Measurements from ENCODE around the gene XG. TPM values are rescaled to one million over a fixed set of nuclear protein-coding genes. Genes with fewer than 3 reads are reported as not detected.
A peak's percentile ranks its signal among the peaks of the same experiment; 100 is the strongest.
"Not testable (repeated sequence)": the region's sequence is repeated elsewhere in the genome, so short reads cannot be mapped to it uniquely, and the experiment has no call there.

XG gene
- total and polyA plus RNA-seq, 2 of the 8 experiments (the other 6 are each of a cell fraction or from before 2014, with no cell fraction given) = 0.33 to 0.78 TPM

DNA sequence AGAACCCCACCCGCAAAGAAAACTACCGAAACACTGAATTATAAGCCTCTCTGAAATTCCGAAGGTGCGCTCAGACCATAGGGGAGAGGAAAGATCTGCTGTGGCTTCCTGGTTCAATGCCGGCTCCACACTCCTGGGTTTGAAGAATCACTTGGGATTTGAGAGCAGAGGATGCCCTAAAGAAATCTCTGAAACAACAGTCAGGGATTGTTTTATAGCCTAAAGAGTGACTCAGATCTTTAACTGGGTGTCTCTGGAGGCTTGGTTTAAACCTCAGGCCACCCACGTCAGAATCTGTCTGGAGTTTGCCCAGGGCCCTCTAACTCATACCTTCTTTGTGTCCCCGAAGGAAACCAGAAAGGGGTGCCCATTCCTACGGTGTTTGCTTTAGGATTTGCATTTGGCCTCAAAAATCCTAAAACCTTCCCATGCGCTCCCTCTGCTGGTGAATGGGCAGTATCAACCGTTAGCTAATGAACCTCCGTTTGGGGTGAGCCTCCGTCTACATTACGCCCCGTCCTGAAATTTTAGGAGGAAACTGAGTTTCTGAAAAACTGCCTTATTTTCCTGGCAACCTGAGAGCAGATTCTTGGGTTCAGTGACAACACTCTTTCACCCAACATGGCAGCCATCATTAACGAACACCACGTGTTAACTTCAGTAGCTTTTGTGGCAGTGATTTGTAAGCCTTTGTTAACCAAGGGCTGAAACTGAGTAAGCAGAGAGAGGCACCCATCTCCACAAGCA is 60.5 kb downstream of the XG start:
- not testable (repeated sequence) for H4K91ac ChIP-seq (replicated peaks; ENCODE audit: insufficient read length, low read length); H3K9ac ChIP-seq (replicated peaks in 1 of 4; ENCODE audit: extremely low read depth in 1 of 4, low read depth in 3 of 4, low read length in 3 of 4); H4K5ac ChIP-seq (ENCODE audit: insufficient read length, low read depth, low read length); DNase-seq (ENCODE audit: low read depth in 1 of 2, low spot score in 2 of 2); H3K4me3 ChIP-seq (ENCODE audit: extremely low read depth in 1 of 4, insufficient read depth in 2 of 4, low read depth in 3 of 4, low read length in 4 of 4); H4K20me1 ChIP-seq (replicated peaks in 1 of 2; ENCODE audit: control insufficient read depth in 1 of 2, insufficient read depth in 2 of 2, low read length in 2 of 2); H2AK5ac ChIP-seq (ENCODE audit: low read depth, low read length); H3K56ac ChIP-seq (replicated peaks; ENCODE audit: insufficient read length, low read depth, low read length); H4K8ac ChIP-seq (ENCODE audit: extremely low read depth, insufficient read depth, low read length); H2BK5ac ChIP-seq (ENCODE audit: low read depth, low read length); H3K9me3 ChIP-seq (ENCODE audit: insufficient read depth in 2 of 2, low read depth in 1 of 2, low read length in 1 of 2); H2BK12ac ChIP-seq (ENCODE audit: low read depth, low read length); H3K23ac ChIP-seq (ENCODE audit: insufficient read length); H3K27me3 ChIP-seq (replicated peaks in 1 of 4; ENCODE audit: control insufficient read depth in 3 of 4, extremely low read depth in 1 of 4, insufficient read depth in 3 of 4, low read length in 3 of 4); H3K14ac ChIP-seq (ENCODE audit: insufficient read length); H3K36me3 ChIP-seq (ENCODE audit: control insufficient read depth in 2 of 4, insufficient read depth in 4 of 4, low read length in 3 of 4); H3K23me2 ChIP-seq (ENCODE audit: low read depth, low read length); H2BK20ac ChIP-seq (ENCODE audit: low read length); H3K4me1 ChIP-seq (replicated peaks in 1 of 4; ENCODE audit: control insufficient read depth in 3 of 4, insufficient read depth in 4 of 4, low read length in 3 of 4); H2BK15ac ChIP-seq (ENCODE audit: low read length); H3K4ac ChIP-seq (replicated peaks; ENCODE audit: insufficient read length, low read depth, low read length); H3K18ac ChIP-seq (ENCODE audit: extremely low read depth, low read length); H3K79me1 ChIP-seq (ENCODE audit: low read depth, low read length); H3K27ac ChIP-seq (ENCODE audit: low read depth, low read length); H3K79me2 ChIP-seq (ENCODE audit: control insufficient read depth in 1 of 2, insufficient read depth in 2 of 2, low read length in 2 of 2); H3K4me2 ChIP-seq (ENCODE audit: insufficient read depth in 1 of 2, low read depth in 2 of 2, low read length in 2 of 2)
- POLR2A ChIA-PET (ENCODE audit: partially characterized antibody) = interaction anchor here (2.4 kb wide), 1 partner anchor 11 kb away, joined by 10 read pairs; no protein-coding TSS in a partner anchor
- CTCF ChIA-PET (ENCODE audit: partially characterized antibody) = interaction anchor here (0.6 to 1.3 kb wide), 2 partner anchors 11 to 27 kb away, joined by 3 to 4 read pairs; no protein-coding TSS in a partner anchor
- 0 out of 2 replicates have a peak, but pooled peaks have one; percentile 15 for TF ChIP-seq YY1 (IDR thresholded peaks at IDR 0.05; ENCODE audit: low read depth, low read length)
- TF ChIP-seq, protein P1, sequence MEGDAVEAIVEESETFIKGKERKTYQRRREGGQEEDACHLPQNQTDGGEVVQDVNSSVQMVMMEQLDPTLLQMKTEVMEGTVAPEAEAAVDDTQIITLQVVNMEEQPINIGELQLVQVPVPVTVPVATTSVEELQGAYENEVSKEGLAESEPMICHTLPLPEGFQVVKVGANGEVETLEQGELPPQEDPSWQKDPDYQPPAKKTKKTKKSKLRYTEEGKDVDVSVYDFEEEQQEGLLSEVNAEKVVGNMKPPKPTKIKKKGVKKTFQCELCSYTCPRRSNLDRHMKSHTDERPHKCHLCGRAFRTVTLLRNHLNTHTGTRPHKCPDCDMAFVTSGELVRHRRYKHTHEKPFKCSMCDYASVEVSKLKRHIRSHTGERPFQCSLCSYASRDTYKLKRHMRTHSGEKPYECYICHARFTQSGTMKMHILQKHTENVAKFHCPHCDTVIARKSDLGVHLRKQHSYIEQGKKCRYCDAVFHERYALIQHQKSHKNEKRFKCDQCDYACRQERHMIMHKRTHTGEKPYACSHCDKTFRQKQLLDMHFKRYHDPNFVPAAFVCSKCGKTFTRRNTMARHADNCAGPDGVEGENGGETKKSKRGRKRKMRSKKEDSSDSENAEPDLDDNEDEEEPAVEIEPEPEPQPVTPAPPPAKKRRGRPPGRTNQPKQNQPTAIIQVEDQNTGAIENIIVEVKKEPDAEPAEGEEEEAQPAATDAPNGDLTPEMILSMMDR (IDR thresholded peaks at IDR 0.05; ENCODE audit: control extremely low read depth in 1 of 3, insufficient read depth in 1 of 3, low read depth in 1 of 3, low read length in 3 of 3) = peak; percentile 26 to 47 (median 45)
- TF ChIP-seq RAD21 (IDR thresholded peaks at IDR 0.05 in 1 of 2, conservative IDR thresholded peaks at IDR 0.05 in 1 of 2; ENCODE audit: low read depth in 2 of 2, low read length in 2 of 2) = peak; percentile 55 to 64
- Histone ChIP-seq H2AFZ (ENCODE audit: low read length) (peak overlapping the region; percentile 82; the same call in 1 of the 2 replicates), H2BK120ac (replicated peaks; ENCODE audit: low read depth, low read length) (peak overlapping the region; percentile 78)
- 27% methylated on average over 12 of the region's 16 CpGs; no CpG with 5 or more reads in 1 of the 2 experiments for WGBS, 2 experiments (ENCODE audit: extremely low coverage in 1 of 2, insufficient coverage in 1 of 2, insufficient read length in 1 of 2, insufficient replicate concordance in 2 of 2, low coverage in 1 of 2, low lambda C conversion rate in 2 of 2, missing lambda C conversion rate in 1 of 2)
- peak; percentile 85 for FAIRE-seq
